HG03342 (cell line): ENCODE results near the gene PCDH15.

Source experiments
- ATAC-seq: cut with Tn5 transposase; IDR thresholded peaks from one replicate; pipeline ENCODE4 v1.9.1; 2021; ENCODE audit warnings: mild to moderate bottlenecking, moderate library complexity; ENCODE audit not compliant: unreplicated experiment

Gene PCDH15

GRCh38 chr10:54139819-54140428, 661.1 kb downstream of the PCDH15 start:
- ATAC-seq, result no peak

- no peak for ATAC-seq
These were observed 663.6 kb downstream of the PCDH15 start for GRCh38 chr10:54137396-54137795.

DNA sequence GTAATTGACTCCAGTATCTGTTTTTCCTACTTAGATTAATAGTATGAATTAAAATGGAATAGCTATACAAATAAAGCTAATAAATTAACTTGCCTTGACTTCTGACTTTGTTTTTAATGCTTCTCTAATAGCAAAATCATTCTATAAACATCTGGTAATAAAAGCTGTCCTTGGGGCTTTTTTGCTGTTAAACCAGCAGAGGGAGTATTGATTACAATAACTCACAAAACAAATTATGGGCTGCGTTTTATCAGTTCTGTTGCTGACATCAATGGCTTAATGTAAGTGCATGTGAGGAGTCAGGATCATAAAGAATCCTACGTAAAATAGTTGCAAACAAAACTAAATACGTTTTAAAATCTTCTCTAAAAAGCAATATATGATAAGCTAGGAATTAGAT, 667.8 kb downstream of the PCDH15 start:
- ATAC-seq, result no peak

DNA sequence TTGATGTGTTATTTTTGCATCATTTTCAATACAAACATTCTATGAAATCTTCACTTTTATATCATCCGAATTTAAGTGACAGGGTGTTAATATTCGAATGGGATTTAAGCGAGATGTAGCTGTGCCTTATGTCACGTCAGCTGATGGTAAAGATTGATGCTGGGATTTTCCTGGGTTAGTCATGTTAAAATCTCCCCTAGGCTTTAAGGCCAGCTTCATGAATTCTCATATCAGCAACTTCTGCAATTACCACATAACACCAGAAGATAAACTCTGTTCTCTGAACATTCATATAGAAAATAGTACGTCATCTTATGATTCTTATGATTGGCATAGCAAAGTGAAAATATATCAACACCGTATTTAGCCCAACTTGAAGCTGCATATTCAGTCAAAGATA, 669.2 kb downstream of the PCDH15 start:
- no peak for ATAC-seq

GRCh38 chr10:54130394-54130793, 670.6 kb downstream of the PCDH15 start:
- no peak for ATAC-seq

DNA sequence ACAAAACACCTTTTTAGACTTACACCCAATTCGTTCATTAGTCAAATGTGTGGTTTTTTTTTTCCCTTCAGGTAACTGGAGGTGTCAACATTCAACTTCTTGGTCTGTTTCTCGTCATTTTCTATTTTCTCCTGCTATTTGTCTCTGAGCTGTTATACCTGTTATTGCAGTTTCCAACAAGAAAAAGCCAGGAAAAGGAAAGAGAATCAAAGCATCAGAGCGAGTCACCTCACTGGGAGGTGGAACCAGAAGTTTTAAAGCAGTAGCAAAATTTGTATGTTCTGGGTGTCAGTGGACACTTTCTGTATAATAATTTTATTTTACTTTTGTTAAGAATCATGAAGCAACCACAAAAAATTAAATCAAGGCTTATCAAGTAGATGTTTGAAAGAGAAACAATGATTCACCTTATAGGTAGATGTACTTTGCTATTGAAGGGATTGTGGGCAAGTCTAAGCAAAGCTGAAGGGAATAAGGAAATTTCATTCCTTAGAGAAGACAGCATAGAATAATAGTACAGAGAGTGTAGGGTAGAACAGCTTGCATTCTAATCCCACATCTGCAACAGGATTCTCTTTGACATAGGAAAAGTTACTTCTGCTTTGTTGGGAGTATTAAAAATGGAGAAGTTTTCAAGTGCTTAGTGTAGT, 675.8 kb downstream of the PCDH15 start:
- ATAC-seq, result no peak

DNA sequence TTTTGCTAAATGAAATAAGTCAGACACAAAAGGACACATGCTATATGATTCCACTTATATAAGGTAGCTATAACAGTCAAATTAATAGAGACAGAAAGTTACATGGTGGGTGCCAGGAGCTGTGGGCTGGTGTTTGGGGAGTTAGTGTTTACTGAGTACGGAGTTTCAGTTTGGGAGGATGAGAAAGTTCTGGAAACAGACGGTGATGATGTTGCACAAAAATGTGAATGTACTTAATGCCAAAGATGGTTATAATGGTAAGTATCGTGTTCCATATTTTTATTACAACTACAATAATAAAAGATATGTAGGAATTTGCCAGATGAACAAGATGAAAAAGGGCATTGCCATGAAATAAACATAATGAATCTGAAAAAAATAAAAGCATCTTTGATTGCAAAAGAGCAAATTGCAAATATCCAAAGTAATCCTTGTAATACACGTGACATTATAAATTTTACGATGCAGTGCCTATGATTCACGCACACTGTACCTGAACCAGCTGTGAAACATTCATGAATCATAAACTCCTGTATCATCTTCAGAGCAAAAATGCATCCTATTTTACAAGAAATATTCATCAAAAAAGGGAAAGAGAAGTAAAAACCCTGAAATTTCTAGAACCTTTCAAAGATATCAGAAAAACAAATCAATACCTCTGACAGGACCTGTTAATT, 676.7 kb downstream of the PCDH15 start:
- no peak for ATAC-seq

GRCh38 chr10:54120806-54121205, 680.2 kb downstream of the PCDH15 start:
- ATAC-seq, result no peak

DNA sequence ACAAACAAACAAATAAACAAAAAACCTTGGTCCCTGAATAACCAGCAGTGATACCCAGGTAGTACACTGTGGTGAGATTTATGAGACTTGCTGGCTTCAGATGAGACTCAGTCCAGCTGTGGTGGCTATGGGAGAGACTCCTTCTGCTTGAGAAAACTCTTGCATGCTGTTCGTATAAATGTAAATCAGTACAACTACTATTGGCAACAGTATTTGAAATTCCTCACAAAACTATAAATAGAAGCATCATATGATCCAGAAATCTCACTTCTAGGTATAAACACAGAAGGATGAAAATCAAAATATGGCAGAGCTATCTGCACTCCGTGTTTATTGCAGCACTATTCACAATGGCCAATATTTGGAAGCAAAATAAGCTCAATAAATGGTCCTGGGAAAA, 692.1 kb downstream of the PCDH15 start:
- ATAC-seq, result no peak

DNA sequence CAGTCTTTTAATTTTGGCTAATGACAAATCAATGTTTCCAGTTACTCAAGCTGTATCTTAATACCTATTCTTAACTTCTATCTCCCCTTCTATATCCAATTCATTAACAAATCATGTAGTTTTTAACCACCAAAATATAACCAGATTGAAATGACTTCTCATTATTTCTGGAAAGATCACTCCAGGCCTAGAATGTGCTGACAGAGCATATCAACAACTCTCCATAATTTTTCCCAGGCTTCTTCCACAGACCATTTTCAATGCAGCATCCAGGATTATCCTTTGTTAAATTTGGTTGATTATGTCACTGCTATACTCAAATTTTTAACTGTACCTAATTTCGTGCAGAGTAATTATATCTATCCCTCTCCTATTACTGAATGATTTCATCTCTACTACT, 704.1 kb downstream of the PCDH15 start:
- ATAC-seq, result no peak

- ATAC-seq, result no peak
These were observed 706.7 kb downstream of the PCDH15 start for GRCh38 chr10:54094321-54094720.

- no peak for ATAC-seq
These were observed 709.8 kb downstream of the PCDH15 start for GRCh38 chr10:54091237-54091636.

GRCh38 chr10:54081950-54082349, 719.1 kb downstream of the PCDH15 start:
- no peak for ATAC-seq

DNA sequence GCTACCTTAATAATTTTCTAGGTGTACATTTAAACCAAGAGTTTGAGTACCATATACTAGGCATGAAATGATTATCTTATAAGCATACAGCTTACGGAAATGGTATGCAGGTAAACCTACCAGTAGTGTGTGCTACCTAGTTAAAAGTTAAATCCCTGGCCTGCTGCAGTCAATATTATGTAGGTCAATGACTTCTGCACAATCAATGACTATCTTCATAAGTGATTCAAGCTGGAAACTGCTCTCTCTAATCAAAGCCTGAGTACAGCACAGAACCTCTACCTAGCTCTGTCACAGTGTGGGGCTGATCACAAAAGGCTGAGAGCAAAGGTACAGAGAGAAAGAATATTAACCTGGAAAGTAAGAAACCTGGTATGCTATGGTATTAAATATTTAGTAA, 733.7 kb downstream of the PCDH15 start:
- no peak for ATAC-seq

GRCh38 chr10:54066646-54067045, 734.4 kb downstream of the PCDH15 start:
- ATAC-seq, result no peak

- no peak for ATAC-seq
These were observed 735.9 kb downstream of the PCDH15 start for GRCh38 chr10:54065106-54065505.

DNA sequence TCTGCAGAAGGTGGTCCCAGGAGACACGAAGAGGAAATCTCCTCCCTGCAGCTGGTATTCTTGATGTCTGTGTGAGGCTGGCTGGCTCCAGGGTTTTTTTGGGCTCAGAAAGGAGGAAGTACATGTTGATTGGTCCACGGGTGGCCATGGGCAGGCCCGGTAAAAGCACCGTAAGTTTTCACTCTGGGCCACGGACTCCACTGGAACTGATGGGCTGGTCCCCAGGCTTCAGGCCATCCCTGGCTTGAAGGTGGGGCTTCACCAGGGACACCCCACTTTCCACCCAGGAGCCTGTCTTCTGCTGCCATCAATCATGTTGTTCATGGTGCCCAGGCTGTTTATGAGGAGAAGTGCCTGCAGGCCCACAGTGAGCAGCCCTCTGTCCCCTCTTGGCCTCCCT, 736.8 kb downstream of the PCDH15 start:
- ATAC-seq, result no peak

DNA sequence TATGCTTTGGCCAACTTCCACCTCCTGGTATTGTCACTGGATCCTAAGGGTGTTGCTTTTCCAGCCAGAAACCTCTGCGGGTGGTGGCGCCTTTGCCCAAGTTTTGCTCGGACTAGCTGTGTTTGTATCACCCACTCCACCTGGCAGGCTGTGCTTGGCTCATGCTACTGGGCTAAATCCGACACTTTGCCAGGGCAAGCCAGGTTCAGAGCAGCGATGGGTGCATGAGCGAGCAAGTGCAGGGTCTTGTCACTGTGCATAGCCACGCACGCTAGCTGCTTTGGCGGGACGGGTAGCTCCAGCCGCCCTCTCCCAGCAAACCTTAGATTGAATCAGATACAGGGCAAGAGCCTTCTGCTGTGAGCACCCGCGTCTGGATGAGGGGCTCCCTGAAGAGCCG, 737.5 kb downstream of the PCDH15 start:
- ATAC-seq, result no peak

DNA sequence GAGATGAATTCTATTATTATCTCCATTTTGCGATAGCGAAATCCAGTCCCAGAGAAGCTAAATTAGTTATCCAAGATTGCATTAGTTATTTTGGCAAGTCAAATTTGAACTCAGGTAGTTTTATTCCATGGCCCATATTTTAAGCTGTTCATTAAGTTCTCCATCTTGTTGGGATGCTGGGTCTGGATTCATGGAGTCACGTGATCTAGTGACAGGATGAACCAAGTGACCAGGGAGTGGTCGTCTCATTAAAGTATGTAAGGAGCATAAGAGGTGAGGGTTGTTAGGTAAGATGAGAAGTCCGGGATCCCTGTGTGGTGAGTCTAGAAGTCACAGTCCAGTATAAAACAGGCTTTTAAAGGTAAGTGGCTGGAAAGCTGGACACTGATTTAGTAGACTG, 740.5 kb downstream of the PCDH15 start:
- ATAC-seq, result no peak

DNA sequence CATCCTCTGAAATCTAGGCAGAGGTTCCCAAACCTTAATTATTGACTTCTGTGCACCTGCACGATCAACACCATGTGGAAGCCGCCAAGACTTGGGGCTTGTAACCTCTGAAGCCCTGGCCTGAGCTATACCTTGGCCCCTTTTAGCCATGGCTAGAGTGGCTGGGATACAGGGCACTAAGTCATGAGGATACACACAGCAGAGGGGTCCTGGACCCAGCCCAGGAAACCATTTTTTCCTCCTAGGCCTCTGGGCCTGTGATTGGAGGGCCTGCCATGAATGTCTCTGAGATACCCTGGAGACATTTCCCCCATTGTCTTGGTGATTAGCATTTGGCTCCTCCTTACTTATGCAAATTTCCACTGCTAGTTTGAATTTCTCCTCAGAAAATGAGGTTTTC, 743.7 kb downstream of the PCDH15 start:
- ATAC-seq, result no peak

GRCh38 chr10:54026340-54026739, 774.7 kb downstream of the PCDH15 start:
- ATAC-seq, result no peak

DNA sequence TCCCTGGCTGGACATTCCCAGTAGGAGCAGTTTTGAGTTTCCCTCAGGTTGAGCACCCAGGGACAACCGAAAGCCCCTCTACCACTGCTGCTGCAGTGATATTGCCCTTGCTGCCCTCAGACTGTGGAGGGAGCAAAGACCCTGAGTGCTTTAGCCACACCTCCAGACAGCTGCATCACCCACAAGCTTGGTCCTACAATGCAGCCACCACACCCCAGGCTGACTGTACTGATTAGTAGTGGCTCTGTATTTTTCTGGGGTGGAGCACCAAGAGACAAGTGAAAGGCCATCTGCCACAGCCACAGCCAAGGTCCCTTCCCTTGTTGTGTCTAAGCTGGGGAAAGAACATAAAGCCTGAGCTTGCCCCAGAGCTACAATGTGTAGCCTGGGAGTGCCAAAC, 789.9 kb downstream of the PCDH15 start:
- no peak for ATAC-seq
